Bronchial epithelial cell (primary cell): ENCODE results near the gene OXA1L. TPM values are rescaled to one million over a fixed set of nuclear protein-coding genes. Genes with fewer than 3 reads are reported as not detected.
"Not testable (repeated sequence)": the region's sequence is repeated elsewhere in the genome, so short reads cannot be mapped to it uniquely, and the experiment has no call there.

Experiments used
- DNase-seq: peaks from one replicate; pipeline ENCODE4 v3.0.0-alpha.2; 2010; ENCODE audit warnings: low read depth
- FAIRE-seq: peaks from 2 replicates; lab custom pipeline; 2011; peaks lifted over from hg19 to GRCh38; lab: Jason Lieb, UNC
- H3K27me3 ChIP-seq: 2 replicates; pipeline ENCODE4 v1.5.1; 2011; ENCODE audit warnings: low read length; ENCODE audit not compliant: control insufficient read depth, insufficient read depth
- H3K36me3 ChIP-seq: 2 replicates; pipeline ENCODE4 v1.5.1; 2011; ENCODE audit warnings: low read length; ENCODE audit not compliant: control insufficient read depth, insufficient read depth
- H3K4me3 ChIP-seq: 2 replicates; pipeline ENCODE4 v1.5.1; 2011; ENCODE audit warnings: mild to moderate bottlenecking, low read depth, low read length, control low read depth
- CTCF ChIP-seq: IDR thresholded peaks from 2 replicates; pipeline ENCODE4 v1.5.1; 2011; ENCODE audit warnings: mild to moderate bottlenecking, moderate library complexity, low read length, control low read depth, inconsistent platforms; ENCODE audit not compliant: insufficient read depth, severe bottlenecking
- total RNA-seq: library from RNA; depleted of rRNA; stranded (reverse); fragments of >200 nt; gene quantifications from 2 replicates; pipeline ENCODE4 v1.2.1, GENCODE V29; 2014

OXA1L gene
- total RNA-seq, 1 donor from 2014 or later, result 29.2 TPM

GRCh38 chr14:22740020-22740419, 26.5 kb upstream of the OXA1L start:
- DNase-seq, result no peak
- H3K4me3 ChIP-seq, result no peak overlapping the region
- no peaks in the 10 kb centered on the region for H3K27me3 ChIP-seq
- no peak for TF ChIP-seq CTCF
- no peak for FAIRE-seq
- no peaks in the 10 kb centered on the region for H3K36me3 ChIP-seq

- TF ChIP-seq CTCF, result no peak
- Histone ChIP-seq H3K27me3 (no peaks in the 10 kb centered on the region), H3K36me3 (no peaks in the 10 kb centered on the region), H3K4me3 (no peak overlapping the region)
- DNase-seq (no peak), FAIRE-seq (no peak)
Measured at GRCh38 chr14:22747769-22748168, 18.7 kb upstream of the OXA1L start.

- no peak for FAIRE-seq
- no peak for DNase-seq
- Histone ChIP-seq H3K36me3 (no peaks in the 10 kb centered on the region), H3K27me3 (no peaks in the 10 kb centered on the region), H3K4me3 (no peak overlapping the region)
- no peak for TF ChIP-seq CTCF
Measured at GRCh38 chr14:22748206-22748605, 18.3 kb upstream of the OXA1L start.

- TF ChIP-seq CTCF, result no peak
- Histone ChIP-seq H3K36me3 (no peaks in the 10 kb centered on the region), H3K27me3 (no peaks in the 10 kb centered on the region), H3K4me3 (no peak overlapping the region)
- DNase-seq (no peak), FAIRE-seq (no peak)
Measured at GRCh38 chr14:22748631-22749068, 17.8 kb upstream of the OXA1L start.

- Histone ChIP-seq H3K27me3 (no peaks in the 10 kb centered on the region), H3K36me3 (no peaks in the 10 kb centered on the region), H3K4me3 (no peak overlapping the region)
- TF ChIP-seq CTCF, result no peak
- FAIRE-seq, result no peak
- no peak for DNase-seq
Measured at GRCh38 chr14:22752422-22752821, 14.1 kb upstream of the OXA1L start.

GRCh38 chr14:22753586-22753985, 12.9 kb upstream of the OXA1L start:
- no peak overlapping the region for H3K4me3 ChIP-seq
- DNase-seq (no peak), FAIRE-seq (no peak)
- no peak for TF ChIP-seq CTCF
- no peaks in the 10 kb centered on the region for H3K27me3 ChIP-seq
- no peaks in the 10 kb centered on the region for H3K36me3 ChIP-seq

- H3K27me3 ChIP-seq, DNase-seq, FAIRE-seq, H3K36me3 ChIP-seq, H3K4me3 ChIP-seq: not testable (repeated sequence)
Measured at GRCh38 chr14:22757972-22758650, 8.4 kb upstream of the OXA1L start.
